CD4-positive, alpha-beta T cell treated with Interleukin-4 for 1 hour (primary cell): Measurements from ENCODE around the gene TAGLN.
"Not testable (repeated sequence)": the region's sequence is repeated elsewhere in the genome, so short reads cannot be mapped to it uniquely, and the experiment has no call there.

ENCODE experiments used
- DNase-seq, 2 donors: peaks; one replicate each; pipeline ENCODE4 v3.0.0-alpha.2; 2020 to 2022

Gene TAGLN

GRCh38 chr11:117197516-117198456 lies 1.4 kb upstream of the TAGLN start:
- DNase-seq, result no peak

- DNase-seq, result no peak
Observed at GRCh38 chr11:117198613-117199012, 557 bp upstream of the TAGLN start.

- DNase-seq, result no peak
Observed at GRCh38 chr11:117199916-117200812, 994 bp downstream of the TAGLN start.

GRCh38 chr11:117200813-117201657 lies 1.9 kb downstream of the TAGLN start:
- no peak for DNase-seq

GRCh38 chr11:117201658-117202305 lies 2.6 kb downstream of the TAGLN start:
- DNase-seq, result no peak

GRCh38 chr11:117202386-117203068 lies 3.4 kb downstream of the TAGLN start:
- DNase-seq, result no peak

GRCh38 chr11:117203069-117203407 lies 3.9 kb downstream of the TAGLN start:
- DNase-seq, result no peak

- no peak for DNase-seq
Observed at GRCh38 chr11:117204283-117205080, 5.3 kb downstream of the TAGLN start.

GRCh38 chr11:117205211-117205818 lies 6.1 kb downstream of the TAGLN start:
- DNase-seq, result no peak

GRCh38 chr11:117206111-117206510 lies 6.9 kb downstream of the TAGLN start:
- not testable (repeated sequence) for DNase-seq

- DNase-seq, result not testable (repeated sequence)
Observed at GRCh38 chr11:117206859-117207258, 7.7 kb downstream of the TAGLN start.

GRCh38 chr11:117207481-117207880 lies 8.3 kb downstream of the TAGLN start:
- not testable (repeated sequence) for DNase-seq

GRCh38 chr11:117208710-117209109 lies 9.5 kb downstream of the TAGLN start:
- DNase-seq, result not testable (repeated sequence)

GRCh38 chr11:117209351-117210125 lies 10.4 kb downstream of the TAGLN start:
- DNase-seq, result not testable (repeated sequence)

GRCh38 chr11:117210620-117211019 lies 11.4 kb downstream of the TAGLN start:
- no peak for DNase-seq

- no peak for DNase-seq
Observed at GRCh38 chr11:117212697-117213355, 13.7 kb downstream of the TAGLN start.

GRCh38 chr11:117214404-117215110 lies 15.4 kb downstream of the TAGLN start:
- DNase-seq, result no peak
